K562 (cell line): ENCODE data around the gene CFAP206. TPM values are rescaled to one million over a fixed set of nuclear protein-coding genes. Genes with fewer than 3 reads are reported as not detected.

Experiments used
- FIP1L1 ChIP-seq: fragments of 200-400 bp; formaldehyde crosslinking; IDR thresholded peaks from 2 replicates; pipeline ENCODE4 v1.6.1; 2018; ENCODE audit warnings: mild to moderate bottlenecking, low read depth, low read length; ENCODE audit not compliant: poor library complexity, severe bottlenecking
- FOXJ2 ChIP-seq: fragments of 200-800 bp; sonication (Bioruptor generic); IDR thresholded peaks from 2 replicates; pipeline ENCODE4 v1.6.1; 2016; ENCODE audit warnings: missing genetic modification characterization, missing compliant biosample characterization
- GABPB1 ChIP-seq: sonication (generic); formaldehyde crosslinking; IDR thresholded peaks from 2 replicates; pipeline ENCODE4 v1.8.0; 2022; ENCODE audit warnings: mild to moderate bottlenecking, missing genetic modification reagents
- POLR2H ChIP-seq: IDR thresholded peaks from 2 replicates; pipeline ENCODE4 v1.6.1; 2016; ENCODE audit warnings: missing genetic modification characterization, low read depth, mild to moderate bottlenecking, control low read depth, missing compliant biosample characterization, moderate library complexity
- RBM22 ChIP-seq: fragments of 200-400 bp; formaldehyde crosslinking; IDR thresholded peaks from 2 replicates; pipeline ENCODE4 v1.6.1; 2018; ENCODE audit warnings: low read length, low read depth; ENCODE audit not compliant: poor library complexity, severe bottlenecking
- SAP30 ChIP-seq: fragments of 200-600 bp; sonication (generic); IDR thresholded peaks from 2 replicates; pipeline ENCODE4 v1.6.1; 2012; ENCODE audit warnings: borderline replicate concordance, low read depth, mild to moderate bottlenecking, moderate library complexity, low read length, control low read depth, inconsistent platforms; ENCODE audit not compliant: insufficient read depth, poor library complexity, severe bottlenecking
- TEAD1 ChIP-seq, 2 experiments: fragments of 450-650 bp in 1 of 2; sonication (generic) in 1 of 2; formaldehyde crosslinking; IDR thresholded peaks; 2 replicates each; pipeline versions ENCODE4 v1.4.0 to v1.8.0; 2020 to 2022; ENCODE audit warnings: mild to moderate bottlenecking in 2 of 2, missing genetic modification reagents in 1 of 2
- ZFX ChIP-seq: sonication (generic); formaldehyde crosslinking; IDR thresholded peaks from 2 replicates; pipeline ENCODE4 v1.8.0; 2022; ENCODE audit warnings: mild to moderate bottlenecking, missing genetic modification reagents, moderate library complexity
- polyA plus RNA-seq, 8 experiments: library from polyadenylated mRNA; depleted of rRNA in 4 of 8; stranded (reverse) in 5 of 8; unstranded in 3 of 8; fragments of >200 nt; fragmentation: Nextera tagmentation in 2 of 8; fragmentation: Illumina TruSeq in 1 of 8; extraction: Ambion mirVana in 2 of 8; extraction: Trizol in 1 of 8; gene quantifications; 2 replicates each; pipeline versions ENCODE4 v1.2.1 to v1.2.3, GENCODE V29; 2011 to 2014; ENCODE audit warnings: inconsistent platforms in 1 of 8, missing spikeins in 1 of 8
- total RNA-seq, 7 experiments: library from RNA; depleted of rRNA in 6 of 7; stranded (reverse); fragments of >200 nt in 6 of 7; fragmentation: Illumina TruSeq in 2 of 7; extraction: Trizol in 2 of 7; gene quantifications; 2 replicates each; pipeline versions ENCODE4 v1.2.1 to v1.2.3, GENCODE V29; 2011 to 2021; ENCODE audit warnings: low replicate concordance in 1 of 7
- TF ChIP-seq, protein P1 (sequence below), 3 experiments: fragments of 200-800 bp in 1 of 3; fragments of 250-450 bp in 1 of 3; fragments of 450-650 bp in 1 of 3; sonication (Bioruptor Pico) in 1 of 3; sonication (Bioruptor generic) in 1 of 3; formaldehyde crosslinking in 1 of 3; IDR thresholded peaks; 2 replicates each; pipeline versions ENCODE4 v1.6.1 to v1.8.0; 2016 to 2022; ENCODE audit warnings: mild to moderate bottlenecking in 2 of 3, missing genetic modification characterization in 2 of 3, missing compliant biosample characterization in 1 of 3, moderate library complexity in 1 of 3
- TF ChIP-seq, protein P2 (sequence below): sonication (generic); formaldehyde crosslinking; IDR thresholded peaks from 2 replicates; pipeline ENCODE4 v1.8.1; 2023; ENCODE audit warnings: mild to moderate bottlenecking, missing genetic modification reagents, moderate library complexity
- TF ChIP-seq, protein P3 (sequence below): fragments of 450-650 bp; formaldehyde crosslinking; IDR thresholded peaks from 2 replicates; pipeline ENCODE4 v1.4.0; 2022; ENCODE audit warnings: mild to moderate bottlenecking, moderate library complexity
- TF ChIP-seq, protein P4 (sequence below), 3 experiments: IDR thresholded peaks in 2 of 3; conservative IDR thresholded peaks in 1 of 3; 2 replicates each; pipeline ENCODE4 v1.5.1; 2011 to 2012; ENCODE audit warnings: low read length in 3 of 3, mild to moderate bottlenecking in 3 of 3, control low read depth in 2 of 3, improper control_type of control experiment in 1 of 3, inconsistent platforms in 1 of 3, low read depth in 1 of 3, mixed read lengths in 1 of 3, moderate library complexity in 1 of 3; ENCODE audit not compliant: insufficient read depth in 2 of 3
- TF ChIP-seq, protein P5 (sequence below): fragments of 450-650 bp; IDR thresholded peaks from 2 replicates; pipeline ENCODE4 v1.6.1; 2016; ENCODE audit warnings: borderline replicate concordance

Gene CFAP206
- total and polyA plus RNA-seq, 9 of the 15 experiments (the other 6 are each of a cell fraction or from before 2014, with no cell fraction given): 0.06 to 0.33 (median 0.18) TPM; not detected in 2

DNA sequence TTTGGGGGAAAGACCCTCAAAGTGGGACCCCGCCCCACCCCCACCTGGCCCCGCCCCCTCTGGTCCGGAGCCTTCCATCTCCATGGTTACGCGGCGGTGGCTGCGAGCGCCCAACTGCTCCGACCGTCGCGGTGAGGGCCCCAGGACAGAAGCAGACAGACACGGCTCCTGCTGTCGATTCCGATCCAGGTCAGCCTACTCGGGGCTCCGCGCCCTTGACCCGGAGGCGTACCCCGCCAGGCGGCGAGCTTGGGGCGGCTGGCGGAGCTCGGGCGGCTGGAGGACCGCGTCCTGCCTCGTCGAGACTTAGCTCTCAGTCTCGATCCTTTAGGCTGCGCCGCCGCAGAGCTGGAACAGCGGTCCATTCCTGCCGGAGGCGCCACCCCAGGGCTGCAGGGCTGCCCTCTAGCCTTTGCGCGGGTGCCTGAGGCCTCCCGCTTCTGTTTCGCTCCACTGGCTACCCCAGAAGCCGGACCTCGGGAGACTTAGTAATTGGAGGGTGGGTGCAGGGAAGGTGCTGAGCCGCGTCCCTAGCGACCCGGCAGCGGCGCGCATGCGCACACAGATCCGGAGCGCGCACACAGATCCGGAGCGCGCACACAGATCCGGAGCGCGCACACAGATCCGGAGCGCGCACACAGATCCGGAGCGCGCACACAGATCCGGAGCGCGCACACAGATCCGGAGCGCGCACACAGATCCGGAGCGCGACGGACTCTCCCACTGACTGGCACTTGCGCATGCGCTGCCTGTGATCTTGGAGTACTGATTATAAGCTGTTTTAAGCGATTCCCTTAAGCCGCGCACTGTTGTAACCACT is at the start of gene CFAP206 (continued):
- TF ChIP-seq, protein P1, sequence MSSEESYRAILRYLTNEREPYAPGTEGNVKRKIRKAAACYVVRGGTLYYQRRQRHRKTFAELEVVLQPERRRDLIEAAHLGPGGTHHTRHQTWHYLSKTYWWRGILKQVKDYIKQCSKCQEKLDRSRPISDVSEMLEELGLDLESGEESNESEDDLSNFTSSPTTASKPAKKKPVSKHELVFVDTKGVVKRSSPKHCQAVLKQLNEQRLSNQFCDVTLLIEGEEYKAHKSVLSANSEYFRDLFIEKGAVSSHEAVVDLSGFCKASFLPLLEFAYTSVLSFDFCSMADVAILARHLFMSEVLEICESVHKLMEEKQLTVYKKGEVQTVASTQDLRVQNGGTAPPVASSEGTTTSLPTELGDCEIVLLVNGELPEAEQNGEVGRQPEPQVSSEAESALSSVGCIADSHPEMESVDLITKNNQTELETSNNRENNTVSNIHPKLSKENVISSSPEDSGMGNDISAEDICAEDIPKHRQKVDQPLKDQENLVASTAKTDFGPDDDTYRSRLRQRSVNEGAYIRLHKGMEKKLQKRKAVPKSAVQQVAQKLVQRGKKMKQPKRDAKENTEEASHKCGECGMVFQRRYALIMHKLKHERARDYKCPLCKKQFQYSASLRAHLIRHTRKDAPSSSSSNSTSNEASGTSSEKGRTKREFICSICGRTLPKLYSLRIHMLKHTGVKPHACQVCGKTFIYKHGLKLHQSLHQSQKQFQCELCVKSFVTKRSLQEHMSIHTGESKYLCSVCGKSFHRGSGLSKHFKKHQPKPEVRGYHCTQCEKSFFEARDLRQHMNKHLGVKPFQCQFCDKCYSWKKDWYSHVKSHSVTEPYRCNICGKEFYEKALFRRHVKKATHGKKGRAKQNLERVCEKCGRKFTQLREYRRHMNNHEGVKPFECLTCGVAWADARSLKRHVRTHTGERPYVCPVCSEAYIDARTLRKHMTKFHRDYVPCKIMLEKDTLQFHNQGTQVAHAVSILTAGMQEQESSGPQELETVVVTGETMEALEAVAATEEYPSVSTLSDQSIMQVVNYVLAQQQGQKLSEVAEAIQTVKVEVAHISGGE (CRISPR knock-in tag; IDR thresholded peaks at IDR 0.05): peak in 1 of 3 experiments; percentile 77; a peak in 2 of 6 replicates
- TF ChIP-seq RBM22: peak; percentile 58
- TF ChIP-seq GABPB1 (CRISPR knock-in tag): peak; percentile 51; the same call in 1 of the 2 replicates
- TF ChIP-seq, protein P2, sequence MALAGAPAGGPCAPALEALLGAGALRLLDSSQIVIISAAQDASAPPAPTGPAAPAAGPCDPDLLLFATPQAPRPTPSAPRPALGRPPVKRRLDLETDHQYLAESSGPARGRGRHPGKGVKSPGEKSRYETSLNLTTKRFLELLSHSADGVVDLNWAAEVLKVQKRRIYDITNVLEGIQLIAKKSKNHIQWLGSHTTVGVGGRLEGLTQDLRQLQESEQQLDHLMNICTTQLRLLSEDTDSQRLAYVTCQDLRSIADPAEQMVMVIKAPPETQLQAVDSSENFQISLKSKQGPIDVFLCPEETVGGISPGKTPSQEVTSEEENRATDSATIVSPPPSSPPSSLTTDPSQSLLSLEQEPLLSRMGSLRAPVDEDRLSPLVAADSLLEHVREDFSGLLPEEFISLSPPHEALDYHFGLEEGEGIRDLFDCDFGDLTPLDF: peak; percentile 49; the same call in 1 of the 2 replicates
- TF ChIP-seq SAP30: peak; percentile 93
- no peak for TF ChIP-seq POLR2H (tag)
- TF ChIP-seq, protein P3, sequence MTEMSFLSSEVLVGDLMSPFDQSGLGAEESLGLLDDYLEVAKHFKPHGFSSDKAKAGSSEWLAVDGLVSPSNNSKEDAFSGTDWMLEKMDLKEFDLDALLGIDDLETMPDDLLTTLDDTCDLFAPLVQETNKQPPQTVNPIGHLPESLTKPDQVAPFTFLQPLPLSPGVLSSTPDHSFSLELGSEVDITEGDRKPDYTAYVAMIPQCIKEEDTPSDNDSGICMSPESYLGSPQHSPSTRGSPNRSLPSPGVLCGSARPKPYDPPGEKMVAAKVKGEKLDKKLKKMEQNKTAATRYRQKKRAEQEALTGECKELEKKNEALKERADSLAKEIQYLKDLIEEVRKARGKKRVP (CRISPR knock-in tag): 0 out of 2 replicates have a peak, but pooled peaks have one; percentile 36
- peak; percentile 75 for TF ChIP-seq ZFX (CRISPR knock-in tag)
- TF ChIP-seq FOXJ2: peak; percentile 84
- TF ChIP-seq, protein P4, sequence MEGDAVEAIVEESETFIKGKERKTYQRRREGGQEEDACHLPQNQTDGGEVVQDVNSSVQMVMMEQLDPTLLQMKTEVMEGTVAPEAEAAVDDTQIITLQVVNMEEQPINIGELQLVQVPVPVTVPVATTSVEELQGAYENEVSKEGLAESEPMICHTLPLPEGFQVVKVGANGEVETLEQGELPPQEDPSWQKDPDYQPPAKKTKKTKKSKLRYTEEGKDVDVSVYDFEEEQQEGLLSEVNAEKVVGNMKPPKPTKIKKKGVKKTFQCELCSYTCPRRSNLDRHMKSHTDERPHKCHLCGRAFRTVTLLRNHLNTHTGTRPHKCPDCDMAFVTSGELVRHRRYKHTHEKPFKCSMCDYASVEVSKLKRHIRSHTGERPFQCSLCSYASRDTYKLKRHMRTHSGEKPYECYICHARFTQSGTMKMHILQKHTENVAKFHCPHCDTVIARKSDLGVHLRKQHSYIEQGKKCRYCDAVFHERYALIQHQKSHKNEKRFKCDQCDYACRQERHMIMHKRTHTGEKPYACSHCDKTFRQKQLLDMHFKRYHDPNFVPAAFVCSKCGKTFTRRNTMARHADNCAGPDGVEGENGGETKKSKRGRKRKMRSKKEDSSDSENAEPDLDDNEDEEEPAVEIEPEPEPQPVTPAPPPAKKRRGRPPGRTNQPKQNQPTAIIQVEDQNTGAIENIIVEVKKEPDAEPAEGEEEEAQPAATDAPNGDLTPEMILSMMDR (IDR thresholded peaks at IDR 0.05 in 2 of 3, conservative IDR thresholded peaks at IDR 0.05 in 1 of 3; ENCODE audit: insufficient read depth in 2 of 3, low read depth in 1 of 3, low read length in 3 of 3): peak in 2 of 3 experiments; percentile 13; a peak in 2 of 6 replicates
- peak in 1 of 2 experiments; percentile 45; a peak in 1 of 4 replicates for TF ChIP-seq TEAD1 (CRISPR knock-in tag; IDR thresholded peaks at IDR 0.05)
- peak; percentile 41 for TF ChIP-seq FIP1L1
- TF ChIP-seq, protein P5, sequence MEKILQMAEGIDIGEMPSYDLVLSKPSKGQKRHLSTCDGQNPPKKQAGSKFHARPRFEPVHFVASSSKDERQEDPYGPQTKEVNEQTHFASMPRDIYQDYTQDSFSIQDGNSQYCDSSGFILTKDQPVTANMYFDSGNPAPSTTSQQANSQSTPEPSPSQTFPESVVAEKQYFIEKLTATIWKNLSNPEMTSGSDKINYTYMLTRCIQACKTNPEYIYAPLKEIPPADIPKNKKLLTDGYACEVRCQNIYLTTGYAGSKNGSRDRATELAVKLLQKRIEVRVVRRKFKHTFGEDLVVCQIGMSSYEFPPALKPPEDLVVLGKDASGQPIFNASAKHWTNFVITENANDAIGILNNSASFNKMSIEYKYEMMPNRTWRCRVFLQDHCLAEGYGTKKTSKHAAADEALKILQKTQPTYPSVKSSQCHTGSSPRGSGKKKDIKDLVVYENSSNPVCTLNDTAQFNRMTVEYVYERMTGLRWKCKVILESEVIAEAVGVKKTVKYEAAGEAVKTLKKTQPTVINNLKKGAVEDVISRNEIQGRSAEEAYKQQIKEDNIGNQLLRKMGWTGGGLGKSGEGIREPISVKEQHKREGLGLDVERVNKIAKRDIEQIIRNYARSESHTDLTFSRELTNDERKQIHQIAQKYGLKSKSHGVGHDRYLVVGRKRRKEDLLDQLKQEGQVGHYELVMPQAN: peak; percentile 82
